Esophagus muscularis mucosa (tissue), 4 donors: ENCODE results near the gene LRRC37A3.
"Not testable (repeated sequence)": the region's sequence is repeated elsewhere in the genome, so short reads cannot be mapped to it uniquely, and the experiment has no call there.

Experiments used
- EP300 ChIP-seq: sonication (generic); formaldehyde crosslinking; IDR thresholded peaks from one replicate; pipeline ENCODE4 v1.6.1; 2017; ENCODE audit warnings: antibody characterized with exemption
- POLR2A ChIP-seq: fragments of 450-650 bp; IDR thresholded peaks from one replicate; pipeline ENCODE4 v1.6.1; 2017; ENCODE audit warnings: antibody characterized with exemption, moderate library complexity, mild to moderate bottlenecking, low read depth
- POLR2AphosphoS5 ChIP-seq, 2 donors: sonication (generic); formaldehyde crosslinking; IDR thresholded peaks; one replicate each; pipeline ENCODE4 v1.6.1; 2017; ENCODE audit warnings: antibody characterized with exemption in 2 of 2
- TF ChIP-seq, protein P1 (sequence below), 3 experiments: fragments of 200-600 bp in 2 of 3; fragments of 450-650 bp in 1 of 3; sonication (generic) in 2 of 3; IDR thresholded peaks; one replicate each; pipeline ENCODE4 v1.5.1; 2017 to 2019; ENCODE audit warnings: antibody characterized with exemption in 3 of 3, mild to moderate bottlenecking in 2 of 3, moderate library complexity in 1 of 3

DNA sequence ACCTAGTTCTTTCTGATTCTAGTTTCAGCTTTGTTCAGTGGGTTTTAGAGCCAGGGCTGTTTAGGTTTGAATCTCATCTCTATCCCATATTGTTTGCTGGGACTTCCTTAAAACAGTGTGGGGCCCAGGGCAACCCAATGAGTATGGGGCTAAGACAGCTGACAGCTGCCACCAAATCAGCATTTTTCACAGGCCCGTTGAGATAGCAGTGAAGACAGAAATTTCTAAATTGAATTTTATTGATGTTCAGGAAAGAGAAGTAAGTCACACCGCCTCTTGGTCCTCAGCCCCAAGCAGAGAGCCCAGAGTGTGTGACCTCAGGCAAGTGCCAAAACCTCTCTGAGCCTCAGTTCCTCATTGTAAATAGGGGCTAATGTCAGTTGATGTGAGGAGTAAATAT, 78.3 kb downstream of the LRRC37A3 start:
- TF ChIP-seq, protein P1, sequence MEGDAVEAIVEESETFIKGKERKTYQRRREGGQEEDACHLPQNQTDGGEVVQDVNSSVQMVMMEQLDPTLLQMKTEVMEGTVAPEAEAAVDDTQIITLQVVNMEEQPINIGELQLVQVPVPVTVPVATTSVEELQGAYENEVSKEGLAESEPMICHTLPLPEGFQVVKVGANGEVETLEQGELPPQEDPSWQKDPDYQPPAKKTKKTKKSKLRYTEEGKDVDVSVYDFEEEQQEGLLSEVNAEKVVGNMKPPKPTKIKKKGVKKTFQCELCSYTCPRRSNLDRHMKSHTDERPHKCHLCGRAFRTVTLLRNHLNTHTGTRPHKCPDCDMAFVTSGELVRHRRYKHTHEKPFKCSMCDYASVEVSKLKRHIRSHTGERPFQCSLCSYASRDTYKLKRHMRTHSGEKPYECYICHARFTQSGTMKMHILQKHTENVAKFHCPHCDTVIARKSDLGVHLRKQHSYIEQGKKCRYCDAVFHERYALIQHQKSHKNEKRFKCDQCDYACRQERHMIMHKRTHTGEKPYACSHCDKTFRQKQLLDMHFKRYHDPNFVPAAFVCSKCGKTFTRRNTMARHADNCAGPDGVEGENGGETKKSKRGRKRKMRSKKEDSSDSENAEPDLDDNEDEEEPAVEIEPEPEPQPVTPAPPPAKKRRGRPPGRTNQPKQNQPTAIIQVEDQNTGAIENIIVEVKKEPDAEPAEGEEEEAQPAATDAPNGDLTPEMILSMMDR (IDR thresholded peaks at IDR 0.05) = not testable (repeated sequence)
- TF ChIP-seq POLR2A; EP300; POLR2AphosphoS5 (IDR thresholded peaks at IDR 0.05): not testable (repeated sequence)
